Kidney capillary endothelial cell (primary cell): ENCODE results near the gene LSM6.

Experiments used
- DNase-seq: peaks from one replicate; pipeline ENCODE4 v3.0.0-alpha.2; 2018; ENCODE audit warnings: low spot score

The LSM6 gene

DNA sequence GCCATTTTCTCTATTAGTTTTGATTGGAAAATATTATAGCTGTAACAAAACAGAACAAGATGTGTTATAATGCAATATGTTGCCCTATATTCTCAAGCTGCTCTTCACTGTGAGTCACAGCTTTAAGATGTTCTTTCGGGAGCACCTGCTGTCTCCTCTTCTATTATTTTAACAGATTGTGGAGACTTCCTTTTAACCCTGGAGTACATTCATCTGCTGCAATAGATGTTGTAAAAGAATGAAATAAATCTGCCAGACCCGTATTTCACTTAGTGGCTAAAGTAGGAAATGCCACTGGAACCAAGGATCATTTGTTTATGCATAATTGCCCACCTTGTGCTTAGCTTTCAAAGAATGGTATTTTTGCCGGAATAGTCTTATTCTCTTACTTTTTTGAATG, 11.1 kb downstream of the LSM6 start:
- no peak for DNase-seq

DNA sequence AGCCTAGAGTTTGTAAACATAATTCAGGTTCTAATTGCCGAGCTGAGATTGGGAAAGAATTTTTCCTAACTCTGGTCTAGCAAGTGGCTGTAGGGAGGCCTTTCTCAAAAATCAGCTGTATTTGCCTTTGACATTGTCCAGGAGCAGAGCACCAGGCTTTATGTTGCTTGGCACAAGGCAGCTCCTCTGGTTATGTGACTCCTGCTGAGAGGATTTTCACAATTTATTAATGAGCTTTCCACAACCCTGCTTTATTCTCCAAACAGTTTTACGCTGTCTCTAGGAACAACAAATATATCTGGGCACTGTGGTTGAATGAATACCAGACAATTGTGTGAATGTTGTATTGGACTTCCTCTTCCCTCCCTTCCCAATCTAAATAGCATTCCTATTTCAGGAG, 14.9 kb downstream of the LSM6 start:
- no peak for DNase-seq

DNA sequence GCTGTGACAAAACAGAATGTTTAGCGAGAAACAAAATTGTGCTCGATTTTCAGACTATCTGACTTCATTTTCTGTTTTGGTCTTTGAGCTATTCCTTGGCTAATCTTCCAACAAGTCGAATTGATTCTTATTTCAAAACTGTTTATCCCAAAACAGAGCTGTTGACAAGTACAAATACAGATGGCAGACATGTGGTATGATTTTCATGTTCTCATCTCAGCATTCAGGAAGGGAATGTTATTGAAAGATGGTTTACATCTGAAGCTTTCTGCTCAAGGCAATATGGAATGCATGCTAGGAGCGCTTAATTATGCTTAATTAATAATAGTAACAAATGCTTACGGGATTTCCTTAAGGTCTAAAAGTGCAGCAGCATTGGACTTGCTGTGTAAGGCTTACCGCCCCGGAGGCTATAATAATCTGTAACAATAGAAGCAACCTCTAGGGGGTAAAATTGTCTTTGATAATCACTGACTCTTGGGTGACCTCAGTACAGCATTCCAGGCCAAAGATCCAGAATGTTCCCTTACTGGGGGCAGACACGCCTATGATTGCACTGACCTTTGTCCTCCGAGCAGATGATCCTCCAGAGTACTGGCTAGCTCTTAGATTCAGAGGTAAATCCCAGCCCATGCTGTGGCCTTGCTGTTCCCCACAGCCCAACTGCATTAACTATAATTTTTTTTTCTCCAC, 16.4 kb downstream of the LSM6 start:
- no peak for DNase-seq

DNA sequence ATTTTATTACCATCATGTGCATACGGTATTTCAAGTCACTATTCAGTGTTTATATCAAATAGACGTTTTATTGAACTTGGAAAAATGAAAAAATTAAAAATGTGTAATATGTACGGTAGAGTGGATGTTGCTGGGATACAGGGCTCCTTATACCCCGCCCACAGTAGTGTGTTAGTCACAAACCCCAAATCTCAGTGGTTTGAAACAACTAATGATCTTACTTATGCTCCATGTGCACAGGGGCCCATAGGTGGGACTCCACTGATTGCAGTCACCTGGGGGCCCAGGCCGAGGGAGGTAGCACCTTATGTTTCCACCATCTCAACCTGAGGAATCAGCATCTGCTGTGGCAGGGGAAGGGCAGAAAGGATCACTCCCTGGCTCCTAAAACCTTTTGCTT, 18.1 kb downstream of the LSM6 start:
- DNase-seq: no peak

DNA sequence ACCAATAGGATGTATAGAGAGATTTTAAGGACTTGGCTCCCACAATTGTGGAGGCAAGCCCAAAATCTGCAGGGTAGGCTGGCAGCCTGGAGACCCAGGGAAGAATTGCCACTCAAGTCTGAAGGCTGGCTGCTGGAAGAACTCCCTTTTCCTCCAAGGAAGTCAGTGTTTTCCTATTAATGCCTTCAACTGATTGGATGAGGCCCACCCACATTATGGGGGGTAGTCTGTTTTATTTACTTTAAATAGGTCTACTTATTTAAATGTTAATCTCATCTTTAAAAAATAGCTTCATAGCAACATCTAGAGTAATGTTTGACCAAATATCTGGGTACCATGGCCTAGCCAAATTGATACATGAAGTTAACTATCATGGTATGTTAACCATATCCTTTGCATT, 18.7 kb downstream of the LSM6 start:
- DNase-seq: no peak

DNA sequence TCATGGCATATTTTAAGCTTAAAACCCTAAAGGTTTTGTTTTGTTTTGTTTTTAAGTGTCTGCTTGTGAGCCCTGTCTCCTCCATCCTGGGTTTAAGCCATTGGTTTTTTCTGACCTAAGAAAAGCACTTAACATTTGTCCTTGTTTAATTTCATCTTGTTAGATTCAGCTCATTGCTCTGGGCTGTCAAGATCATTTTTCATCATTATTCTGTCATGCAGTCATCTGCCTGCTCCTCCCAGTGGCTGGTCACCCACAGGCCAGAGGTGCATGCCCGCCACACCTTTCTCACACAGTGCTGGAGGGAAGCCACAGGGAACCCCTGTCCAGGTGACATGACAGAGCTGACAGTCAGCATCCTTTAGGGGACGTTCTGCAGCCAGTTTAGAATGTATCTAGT, 27.1 kb downstream of the LSM6 start:
- no peak for DNase-seq

DNA sequence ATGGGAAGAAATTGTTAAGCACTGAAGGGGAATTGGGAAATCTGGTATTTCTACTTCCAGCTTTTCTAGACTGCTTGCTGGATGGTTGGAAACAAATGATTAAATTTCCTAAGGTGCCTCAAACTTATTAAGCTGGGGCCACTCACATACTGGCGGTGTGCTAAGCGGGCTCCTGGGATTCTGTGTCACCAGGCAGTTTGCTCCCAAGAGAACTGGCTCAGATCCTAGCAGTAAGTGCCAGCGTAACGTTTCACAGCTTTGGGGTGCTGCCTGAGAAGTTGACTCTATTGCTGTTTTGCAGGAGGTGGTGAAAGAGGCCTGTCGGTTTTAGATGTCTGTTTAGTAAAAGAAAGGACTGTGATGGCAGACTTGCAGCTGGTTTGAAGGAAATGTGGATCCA, 31.9 kb downstream of the LSM6 start:
- DNase-seq: no peak

DNA sequence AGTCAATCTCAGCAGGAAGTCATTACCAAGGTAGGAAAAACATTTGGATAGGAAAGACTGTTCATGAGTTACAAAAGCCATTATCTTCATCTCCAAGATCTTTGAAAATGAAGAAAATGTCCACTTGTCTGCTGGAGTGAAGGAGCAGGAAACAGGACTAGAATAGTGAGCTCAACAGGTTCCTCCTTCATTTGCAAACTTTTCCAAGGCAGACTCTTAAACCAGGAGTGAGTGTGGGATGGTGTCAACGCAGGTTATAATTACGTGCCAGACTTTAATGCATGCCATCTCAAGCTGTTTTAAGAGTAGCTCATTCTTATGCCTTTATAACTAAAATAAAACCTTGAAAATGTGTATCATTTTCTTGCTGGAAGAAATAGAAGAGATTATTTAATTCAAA, 35.4 kb downstream of the LSM6 start:
- DNase-seq: no peak

DNA sequence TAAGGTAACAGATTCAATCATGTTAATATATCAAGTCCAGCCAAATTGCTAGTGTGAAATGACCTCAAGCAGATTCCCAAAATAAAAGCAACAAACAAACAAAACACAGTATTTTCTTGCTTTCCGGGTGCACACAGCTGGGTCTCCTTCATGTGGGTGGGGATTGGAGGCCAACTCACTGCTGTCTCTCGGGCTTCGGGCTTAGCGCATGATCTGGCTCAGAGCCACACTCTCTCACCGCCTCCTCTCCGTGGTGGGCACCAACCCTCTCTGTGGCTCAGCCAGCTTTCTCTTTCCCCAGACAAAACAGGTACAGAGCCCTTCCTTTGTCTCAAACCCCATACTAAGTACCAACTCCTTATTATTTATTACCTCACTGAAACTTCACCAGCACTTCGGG, 35.9 kb downstream of the LSM6 start:
- DNase-seq: no peak

DNA sequence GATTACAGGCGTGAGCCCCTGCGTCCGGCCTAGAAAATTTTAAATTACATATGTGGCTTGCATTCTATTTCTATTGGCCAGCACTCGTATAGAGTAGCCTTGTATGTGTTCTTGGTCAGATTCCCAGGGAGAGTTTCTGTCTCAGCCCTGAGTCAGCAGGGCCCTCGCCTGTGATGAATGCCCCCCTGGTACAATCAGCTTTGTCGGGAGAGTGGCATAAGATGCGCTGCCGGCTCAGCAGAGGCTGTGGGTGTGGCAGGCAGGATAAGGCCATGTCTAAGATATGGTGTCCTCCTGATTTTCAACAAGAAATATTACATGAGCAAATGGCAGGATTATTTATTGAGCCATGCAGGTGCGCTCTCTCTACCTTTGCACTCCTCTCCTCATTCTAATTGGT, 37.3 kb downstream of the LSM6 start:
- no peak for DNase-seq

DNA sequence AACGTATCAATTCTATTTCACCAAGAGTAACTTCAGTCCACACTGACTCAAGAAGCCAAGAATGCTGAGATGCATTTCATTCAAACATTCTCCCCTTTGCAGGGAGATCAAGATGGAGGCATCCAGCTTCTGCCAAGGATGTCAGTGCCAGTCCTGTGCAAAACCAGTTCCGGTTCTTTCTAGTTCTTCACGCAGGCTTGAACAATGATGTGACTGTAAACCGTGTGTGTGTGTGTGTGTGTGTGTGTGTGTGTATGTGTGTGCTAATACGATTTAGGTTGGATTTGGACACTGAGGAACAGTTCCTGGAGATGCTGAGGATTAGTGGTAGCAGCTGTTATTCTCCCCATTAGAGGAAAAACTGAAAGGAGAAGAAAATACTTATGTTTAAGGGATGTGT, 38.7 kb downstream of the LSM6 start, which contains the start of gene REELD1:
Gene REELD1, plus strand, starts transcription at position 301 of the 400 bp plus-strand sequence. CDS start 2,415 bp downstream, outside the sequence.
- DNase-seq: no peak

DNA sequence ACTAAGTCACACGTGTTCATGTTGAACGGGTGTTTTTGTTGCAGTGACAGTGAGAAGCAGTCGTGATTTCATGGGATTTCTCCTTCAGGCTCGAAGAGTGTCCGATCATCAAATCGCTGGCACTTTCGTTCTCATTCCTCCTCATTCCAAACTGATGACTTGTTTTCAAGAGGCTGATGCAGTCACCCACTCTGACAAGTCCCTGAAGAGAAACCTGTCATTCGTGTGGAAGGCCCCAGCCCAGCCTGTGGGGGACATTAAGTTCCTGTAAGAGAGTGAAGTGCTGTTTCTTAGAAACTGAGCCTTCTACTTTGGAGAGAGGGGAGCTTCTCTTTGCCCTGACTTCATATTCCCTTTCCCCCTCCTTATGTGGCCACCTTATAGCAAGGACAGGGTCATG, 46.8 kb downstream of the LSM6 start:
- no peak for DNase-seq

DNA sequence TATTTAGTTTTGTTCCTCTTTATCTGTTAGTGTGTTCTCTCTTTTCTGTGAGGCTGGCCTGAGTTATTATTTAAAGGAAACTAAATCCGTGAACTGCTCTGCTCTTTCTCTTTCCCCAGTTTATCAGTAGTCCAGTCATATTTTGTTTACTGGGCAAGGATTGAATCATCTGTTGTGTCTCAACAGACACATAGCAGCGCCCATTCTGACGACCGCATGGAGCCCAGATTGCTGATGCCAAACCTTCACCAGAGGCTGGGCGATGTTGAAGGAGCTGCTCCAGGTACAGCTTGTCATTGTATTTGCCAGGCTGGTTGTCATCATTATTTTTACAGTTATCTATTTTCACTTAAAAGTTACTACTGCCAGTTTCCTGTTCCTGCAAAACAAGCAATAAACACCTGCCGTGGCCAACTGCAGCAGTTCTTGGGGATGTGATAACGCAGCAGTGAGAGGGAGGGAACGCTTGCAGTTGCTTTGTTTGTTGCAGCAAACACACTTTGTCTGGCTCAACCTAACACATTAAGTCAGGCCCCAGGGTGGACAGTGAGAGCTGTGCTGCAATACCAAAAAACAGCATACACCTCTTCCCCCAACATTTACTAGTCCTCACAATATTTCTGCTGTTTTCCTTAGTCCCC, 48.9 kb downstream of the LSM6 start:
- DNase-seq: no peak

DNA sequence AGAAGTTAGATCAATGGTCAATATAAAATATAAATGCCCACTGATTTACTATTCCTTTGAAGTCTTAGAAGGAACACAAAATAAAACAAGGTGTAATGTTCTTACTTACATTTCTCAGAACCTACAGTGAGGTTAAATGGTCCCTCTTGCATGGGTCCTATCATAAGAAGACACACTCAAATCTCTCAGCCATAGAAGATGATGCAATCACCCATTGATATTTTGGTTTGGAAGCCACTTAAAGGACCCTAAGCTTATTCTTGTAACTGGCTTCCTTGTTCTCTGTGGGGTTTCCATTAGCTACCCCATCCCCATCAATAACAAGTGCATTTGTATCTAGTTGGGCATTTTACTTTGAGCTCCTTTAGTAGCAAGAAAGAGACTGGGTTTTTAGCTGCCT, 53.9 kb downstream of the LSM6 start:
- DNase-seq: no peak

DNA sequence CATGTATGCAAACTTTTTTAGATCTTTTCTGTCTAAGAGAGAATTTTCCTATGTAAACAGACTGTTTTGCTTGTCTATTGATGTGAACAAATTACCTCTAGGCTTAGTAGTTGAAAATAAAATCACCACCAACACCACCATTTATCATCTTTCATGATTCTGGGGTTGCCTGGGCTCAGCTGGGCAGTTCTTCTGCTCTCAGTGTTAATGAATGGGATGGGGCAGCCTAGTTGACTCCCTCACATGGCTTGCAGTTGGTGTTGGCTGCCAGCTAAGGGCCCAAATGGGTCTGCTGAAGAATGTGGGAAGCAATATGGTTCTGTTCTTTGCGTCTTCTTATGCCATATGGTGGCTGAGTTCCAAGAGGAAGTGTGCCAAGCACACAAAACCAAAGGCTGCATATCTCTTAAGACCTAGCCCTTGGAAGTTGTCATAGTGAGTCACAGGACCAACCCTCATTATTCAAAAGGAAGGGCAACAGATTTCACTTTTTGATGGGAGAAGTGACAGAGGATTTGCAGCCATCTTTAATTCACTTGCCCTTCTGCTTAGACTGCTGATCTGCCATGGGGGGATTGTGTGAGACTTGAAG, 56.7 kb downstream of the LSM6 start:
- DNase-seq: no peak

DNA sequence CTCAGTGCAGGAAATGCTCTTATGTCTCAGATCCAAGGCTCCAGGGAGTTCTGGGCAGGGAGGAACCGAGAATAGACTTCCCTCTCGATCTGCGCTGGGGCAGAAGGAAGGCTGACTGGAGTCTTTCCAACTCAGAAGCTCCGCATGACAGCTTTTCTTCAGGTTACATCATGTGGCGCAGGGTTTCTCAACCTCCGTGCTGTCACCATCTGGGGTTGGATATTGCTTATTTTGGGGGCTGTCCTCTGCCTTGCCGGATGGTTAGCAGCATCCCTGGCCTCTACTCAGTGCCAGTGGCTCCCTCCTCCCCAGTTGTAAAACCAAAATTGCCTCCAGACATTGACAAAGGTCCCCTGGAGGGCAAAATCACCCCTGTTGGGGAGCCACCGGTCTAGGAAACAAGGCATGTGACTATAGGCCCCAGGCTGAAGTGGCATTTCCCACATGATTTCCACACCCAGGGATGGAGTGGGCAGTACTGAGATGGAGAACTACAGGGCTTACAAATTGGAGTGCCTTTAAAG, 60.2 kb downstream of the LSM6 start:
- DNase-seq: no peak

DNA sequence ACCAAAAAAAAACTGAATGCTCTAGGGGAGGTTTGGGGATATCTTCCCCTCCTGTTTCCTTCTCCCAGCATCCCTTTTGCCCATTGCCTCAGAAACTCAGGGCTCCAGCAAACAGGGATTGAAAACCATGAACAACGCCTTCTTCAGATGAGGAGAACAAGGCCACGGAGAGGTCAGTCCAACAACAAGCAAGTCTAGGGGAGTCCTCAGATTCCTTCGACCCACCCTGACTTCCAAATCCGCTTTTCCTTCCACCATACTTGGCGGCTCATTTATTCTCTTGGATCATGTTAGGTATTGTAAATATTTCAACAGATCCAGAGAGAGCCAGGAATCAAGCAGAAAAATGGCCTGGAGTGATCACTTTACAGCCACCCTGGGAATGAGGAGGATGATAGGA, 60.7 kb downstream of the LSM6 start:
- no peak for DNase-seq

DNA sequence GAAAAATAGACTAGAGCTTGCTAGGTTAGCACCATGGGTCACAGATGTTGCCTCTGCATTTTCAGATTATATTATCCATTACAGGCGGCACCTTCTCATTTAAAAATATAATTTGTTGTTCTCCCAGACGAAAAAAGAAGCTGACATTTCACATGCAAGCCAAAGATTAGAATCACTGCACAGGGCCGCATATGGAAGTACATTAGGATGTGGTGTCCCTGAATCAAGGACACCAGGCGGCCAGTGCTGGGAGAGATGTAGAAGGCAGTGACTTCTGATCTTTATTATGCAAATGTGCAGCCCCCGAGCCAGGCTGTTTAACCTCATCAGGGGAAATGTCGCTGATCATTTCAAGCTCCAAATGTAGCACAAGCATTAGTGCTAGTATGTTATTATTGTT, 61.6 kb downstream of the LSM6 start:
- no peak for DNase-seq

DNA sequence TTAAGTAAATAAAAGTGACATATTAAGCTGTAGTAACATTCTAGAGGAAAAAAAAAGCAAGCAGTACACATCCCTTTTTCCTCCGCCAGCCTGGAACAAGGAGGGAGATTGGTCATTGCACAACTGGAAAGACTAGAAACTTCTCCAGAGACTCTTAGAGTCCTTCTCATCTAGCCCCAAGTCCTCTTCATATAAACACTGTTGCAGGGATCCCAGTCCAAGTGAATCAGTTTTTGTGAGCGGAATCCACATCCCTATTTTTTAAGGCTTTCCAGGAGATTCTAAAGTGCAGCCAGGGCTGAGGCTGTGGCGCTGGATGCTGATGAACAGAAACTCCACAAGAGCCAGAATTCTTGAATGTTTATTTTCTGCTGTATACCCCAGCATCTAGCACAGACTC, 62.6 kb downstream of the LSM6 start:
- no peak for DNase-seq
